DMS 273 (cell line): ENCODE data around the gene PTPRS.
A peak's percentile ranks its signal among the peaks of the same experiment; 100 is the strongest.

Experiments
- DNase-seq: peaks from one replicate; lab custom pipeline; 2025; ENCODE audit not compliant: unreplicated experiment; lab: John Stamatoyannopoulos, UW

PTPRS gene

DNA sequence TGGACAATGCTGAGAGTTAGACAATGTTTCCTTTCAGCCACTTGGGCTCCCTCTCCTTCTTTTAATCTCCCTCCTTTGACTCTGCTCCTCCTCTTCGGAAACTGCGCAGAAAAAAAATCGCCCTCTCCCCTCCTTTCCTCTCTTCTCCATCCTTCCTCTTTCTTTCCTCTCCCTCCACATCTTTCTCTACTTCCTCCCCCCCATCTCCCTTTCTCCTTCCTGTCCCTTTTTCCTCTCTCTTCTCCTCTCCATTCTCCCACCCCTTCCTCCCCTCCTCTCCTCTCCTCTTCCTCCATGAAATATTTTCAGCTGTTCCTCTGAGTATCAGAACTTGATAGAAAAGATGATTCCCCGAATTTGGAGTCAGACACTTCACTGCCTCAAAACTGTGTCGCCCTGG lies 15.1 kb upstream of the PTPRS start:
- DNase-seq = no peak

- DNase-seq = peak; percentile 34
These were observed 14.5 kb upstream of the PTPRS start for GRCh38 chr19:5355076-5355475.

GRCh38 chr19:5354403-5354802 lies 13.8 kb upstream of the PTPRS start:
- DNase-seq = peak; percentile 56

- no peak for DNase-seq
These were observed 11.7 kb upstream of the PTPRS start for GRCh38 chr19:5352229-5352763.

DNA sequence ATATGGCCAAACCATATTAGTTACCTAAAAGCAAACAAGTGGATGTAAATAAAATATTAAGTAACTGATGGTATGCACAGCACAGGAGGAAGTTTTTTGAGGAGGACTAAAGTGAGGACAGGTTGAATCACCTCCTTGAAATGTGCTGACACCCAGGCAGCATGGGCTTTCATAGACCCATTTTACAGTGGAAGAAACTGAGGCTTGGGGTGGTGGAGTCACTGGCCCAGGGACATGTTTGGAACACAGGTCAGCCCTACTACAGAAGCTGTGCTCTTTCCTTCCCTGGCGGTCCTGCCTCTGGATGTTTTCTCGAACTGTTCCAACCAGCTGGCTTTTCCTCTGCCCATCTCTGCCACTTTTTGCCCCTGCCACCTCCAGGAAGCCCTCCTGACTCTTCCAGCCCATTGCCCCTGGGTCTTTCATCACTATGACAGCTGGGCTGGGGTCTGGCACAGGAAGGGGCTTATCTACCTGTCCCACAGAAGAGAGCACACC lies 11.2 kb upstream of the PTPRS start:
- DNase-seq = no peak

GRCh38 chr19:5349041-5349440 lies 8.4 kb upstream of the PTPRS start:
- peak; percentile 49 for DNase-seq

GRCh38 chr19:5345895-5346386 lies 5.3 kb upstream of the PTPRS start:
- no peak for DNase-seq

DNA sequence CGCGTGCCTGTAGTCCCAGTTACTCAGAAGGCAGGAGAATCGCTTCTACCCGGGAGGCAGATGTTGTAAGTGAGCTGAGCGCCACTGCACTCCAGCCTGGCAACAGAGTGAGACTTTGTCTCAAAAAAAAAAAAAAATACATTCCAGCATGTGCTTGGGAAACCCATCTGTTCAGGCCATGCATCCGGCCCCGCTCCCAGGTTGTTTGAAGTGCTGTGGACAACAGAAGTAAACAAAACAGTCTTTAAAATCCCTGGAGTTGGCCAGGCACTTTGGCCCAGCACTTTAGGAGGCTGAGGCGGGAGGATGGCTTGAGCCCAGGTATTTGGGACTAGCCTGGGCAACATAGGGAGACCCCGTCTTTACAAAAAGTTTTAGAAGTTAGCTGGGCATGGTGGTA lies 3.2 kb upstream of the PTPRS start:
- DNase-seq = peak; percentile 84

GRCh38 chr19:5342573-5343201 lies 2.1 kb upstream of the PTPRS start:
- no peak for DNase-seq

DNA sequence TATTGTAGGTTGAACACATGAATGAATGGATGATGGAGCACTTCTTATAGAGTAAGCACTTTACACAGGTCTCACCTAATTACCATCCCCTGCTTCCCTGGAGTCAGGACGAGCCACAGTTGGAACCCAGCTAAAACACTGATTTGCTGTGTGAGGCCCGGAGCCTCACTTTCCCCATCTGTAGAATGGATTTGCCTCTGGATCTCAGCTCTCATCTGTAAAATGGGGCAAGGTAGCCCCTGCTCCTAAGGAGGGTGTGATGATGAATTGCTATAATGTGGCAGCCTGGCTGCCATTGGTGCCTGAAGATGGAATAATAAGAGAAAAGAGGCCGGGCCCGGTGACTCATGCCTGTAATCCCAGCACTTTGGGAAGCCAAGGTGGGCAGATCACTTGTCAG lies 1.4 kb upstream of the PTPRS start:
- DNase-seq = no peak

DNA sequence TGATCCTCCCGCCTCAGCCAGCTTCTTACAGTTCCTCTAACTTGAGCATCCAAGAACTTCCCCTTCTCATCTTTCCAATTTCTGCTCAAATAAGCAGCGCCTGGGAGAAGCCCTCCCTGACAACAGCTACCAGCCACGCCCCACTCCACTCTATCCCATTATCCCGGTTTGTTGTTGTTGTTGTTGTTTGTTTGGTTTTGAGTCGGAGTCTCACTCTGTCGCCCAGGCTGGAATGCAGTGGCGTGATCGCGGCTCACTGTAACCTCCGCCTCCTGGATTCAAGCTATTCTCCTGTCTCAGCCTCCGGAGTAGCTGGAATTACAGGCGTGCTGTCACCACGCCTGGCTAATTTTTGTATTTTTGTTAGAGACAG lies 822 bp upstream of the PTPRS start:
- no peak for DNase-seq

GRCh38 chr19:5339950-5340636 lies 519 bp downstream of the PTPRS start:
- peak; percentile 72 for DNase-seq

DNA sequence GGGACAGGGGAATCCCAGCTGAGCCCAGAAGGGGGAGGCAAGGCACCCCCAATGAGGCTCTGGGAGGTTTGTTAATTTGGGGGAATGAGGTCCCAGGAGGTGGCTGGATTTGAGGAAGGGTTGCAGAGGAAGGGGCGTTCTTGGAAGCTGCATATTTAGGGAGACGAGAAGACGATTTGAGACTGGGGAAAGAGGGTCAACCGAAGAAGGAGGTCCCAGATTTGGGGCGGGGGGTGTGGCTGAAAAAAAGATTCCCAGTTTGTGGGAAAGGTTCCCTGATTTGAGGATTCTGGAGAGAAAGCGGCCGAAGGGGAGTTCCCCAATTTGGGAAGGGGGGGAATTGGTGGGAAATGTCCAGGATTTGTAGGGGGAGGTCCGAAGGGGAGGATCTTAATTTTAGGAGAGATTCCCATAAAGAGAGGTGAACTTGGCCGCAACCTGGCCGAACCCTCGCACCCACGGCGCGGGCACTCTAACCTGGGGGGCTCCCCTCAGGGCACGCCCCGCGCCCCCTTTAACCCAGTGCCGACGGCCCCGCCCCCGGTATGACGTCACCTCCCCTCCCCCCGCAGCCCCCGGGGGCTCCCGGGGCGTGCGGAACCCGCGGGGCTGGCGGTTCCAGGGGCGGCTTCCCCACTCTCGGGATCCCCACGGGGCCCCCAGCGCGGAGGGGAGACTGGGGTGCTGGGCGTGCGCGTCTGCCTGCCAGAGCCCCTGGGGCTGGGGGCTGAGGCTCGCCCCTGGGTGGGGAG lies 1.2 kb downstream of the PTPRS start:
- peak; percentile 43 for DNase-seq

GRCh38 chr19:5338656-5339197 lies 1.9 kb downstream of the PTPRS start:
- DNase-seq = peak; percentile 83

DNA sequence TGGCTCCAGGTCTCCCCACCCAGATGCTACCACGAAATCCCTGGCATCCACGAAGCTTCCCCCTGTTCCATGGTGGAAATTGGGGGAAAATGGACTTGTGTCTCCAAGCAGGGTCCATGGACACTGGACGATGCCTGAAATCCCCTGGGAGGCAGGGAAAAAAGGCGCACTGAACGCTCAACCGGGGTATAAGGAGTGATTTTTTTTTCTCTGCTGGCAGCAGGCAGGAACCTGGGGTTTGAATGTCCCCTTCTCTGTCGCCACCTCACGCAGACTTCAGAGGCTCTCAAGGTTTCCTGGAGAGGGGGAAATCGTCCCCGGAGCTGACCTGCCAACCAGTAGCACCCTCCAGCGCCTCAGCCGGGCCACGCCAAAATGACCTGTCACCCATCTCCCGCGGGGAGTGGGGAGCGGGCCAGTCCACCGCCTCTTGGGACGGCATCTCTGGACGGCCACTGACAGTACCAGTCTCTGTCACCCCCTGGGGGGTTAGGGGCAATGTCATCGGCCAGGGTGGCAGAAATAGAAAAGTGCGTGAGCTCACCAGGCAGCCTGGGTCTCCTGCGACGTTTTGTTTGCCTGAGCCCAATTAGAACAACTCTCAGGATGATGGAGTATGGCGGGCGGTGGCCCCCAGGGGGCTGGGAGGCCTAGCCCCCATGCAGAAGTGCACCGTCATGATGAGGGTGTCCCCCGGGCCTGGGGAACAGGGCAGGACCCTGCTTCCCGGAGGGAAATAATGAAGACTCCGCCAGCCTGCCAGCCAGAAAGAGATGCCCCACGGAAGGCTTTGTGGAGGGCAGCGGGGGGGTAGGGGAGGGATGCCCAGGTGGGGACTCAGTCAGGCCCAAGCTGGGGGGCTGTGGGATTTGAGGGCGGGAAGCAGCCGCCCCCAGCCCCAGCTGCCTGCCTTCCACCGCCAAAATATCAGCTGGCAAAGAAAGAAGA lies 2.6 kb downstream of the PTPRS start:
- no peak for DNase-seq

GRCh38 chr19:5337126-5337525 lies 3.5 kb downstream of the PTPRS start:
- DNase-seq = no peak

GRCh38 chr19:5336195-5336965 lies 4.2 kb downstream of the PTPRS start:
- DNase-seq = no peak

GRCh38 chr19:5335593-5335992 lies 5.0 kb downstream of the PTPRS start:
- no peak for DNase-seq

DNA sequence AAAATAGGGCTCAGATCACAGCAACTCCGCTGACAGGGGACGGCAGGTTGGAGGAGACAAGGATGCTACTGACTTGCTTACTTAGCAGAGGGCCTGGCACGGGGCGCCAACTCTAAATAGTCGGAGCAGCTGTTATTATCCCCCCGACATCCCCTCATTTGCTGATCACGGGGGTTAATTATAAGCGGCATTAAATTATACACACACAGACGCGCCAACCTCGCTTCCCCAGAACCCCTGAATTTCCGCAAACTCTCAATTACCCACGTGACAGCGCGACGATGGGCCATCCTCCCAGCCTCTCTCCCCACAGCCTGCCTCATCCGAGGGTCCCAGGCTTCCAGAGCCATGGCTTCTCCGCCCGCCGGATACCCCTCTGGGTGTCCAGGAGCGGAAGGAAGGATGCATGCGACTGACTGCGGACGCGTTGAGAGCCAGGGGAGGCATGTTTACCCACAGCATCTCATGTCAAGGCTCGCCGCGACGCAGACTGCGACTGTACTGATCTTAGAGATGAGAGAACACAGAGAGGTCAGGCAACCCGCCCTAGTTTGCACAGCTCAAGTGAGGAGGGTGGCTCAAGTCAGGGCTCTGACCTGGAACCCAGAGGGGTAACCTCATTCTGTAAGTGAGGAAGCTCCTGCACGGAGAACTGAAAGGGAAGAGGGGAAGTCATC lies 5.7 kb downstream of the PTPRS start:
- DNase-seq = no peak
